Measurements from ENCODE around the gene METTL22.

METTL22 gene

GRCh38 chr16:8694795-8695728 is 73.6 kb downstream of the METTL22 start:
- TF ChIP-seq, protein P1, sequence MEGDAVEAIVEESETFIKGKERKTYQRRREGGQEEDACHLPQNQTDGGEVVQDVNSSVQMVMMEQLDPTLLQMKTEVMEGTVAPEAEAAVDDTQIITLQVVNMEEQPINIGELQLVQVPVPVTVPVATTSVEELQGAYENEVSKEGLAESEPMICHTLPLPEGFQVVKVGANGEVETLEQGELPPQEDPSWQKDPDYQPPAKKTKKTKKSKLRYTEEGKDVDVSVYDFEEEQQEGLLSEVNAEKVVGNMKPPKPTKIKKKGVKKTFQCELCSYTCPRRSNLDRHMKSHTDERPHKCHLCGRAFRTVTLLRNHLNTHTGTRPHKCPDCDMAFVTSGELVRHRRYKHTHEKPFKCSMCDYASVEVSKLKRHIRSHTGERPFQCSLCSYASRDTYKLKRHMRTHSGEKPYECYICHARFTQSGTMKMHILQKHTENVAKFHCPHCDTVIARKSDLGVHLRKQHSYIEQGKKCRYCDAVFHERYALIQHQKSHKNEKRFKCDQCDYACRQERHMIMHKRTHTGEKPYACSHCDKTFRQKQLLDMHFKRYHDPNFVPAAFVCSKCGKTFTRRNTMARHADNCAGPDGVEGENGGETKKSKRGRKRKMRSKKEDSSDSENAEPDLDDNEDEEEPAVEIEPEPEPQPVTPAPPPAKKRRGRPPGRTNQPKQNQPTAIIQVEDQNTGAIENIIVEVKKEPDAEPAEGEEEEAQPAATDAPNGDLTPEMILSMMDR (conservative IDR thresholded peaks at IDR 0.05; ENCODE audit: low read depth, low read length): no peak
- no peak for DNase-seq (ENCODE audit: low read depth)
- H3K4me3 ChIP-seq (ENCODE audit: low read length): no peak overlapping the region

- TF ChIP-seq, protein P1 (conservative IDR thresholded peaks at IDR 0.05; ENCODE audit: low read depth, low read length): no peak
- no peak for DNase-seq (ENCODE audit: low read depth)
- no peak overlapping the region for H3K4me3 ChIP-seq (ENCODE audit: low read length)
Observed at GRCh38 chr16:8696880-8697279, 75.4 kb downstream of the METTL22 start.

- TF ChIP-seq, protein P1 (conservative IDR thresholded peaks at IDR 0.05; ENCODE audit: low read depth, low read length): no peak
- DNase-seq (ENCODE audit: low read depth): no peak
- H3K4me3 ChIP-seq (ENCODE audit: low read length): no peak overlapping the region
Observed at GRCh38 chr16:8697965-8698364, 76.5 kb downstream of the METTL22 start.
